HEK293 (cell line): ENCODE results near the gene UBXN6.

ENCODE experiments used
- CTCF ChIA-PET: fragments of 350-600 bp; formaldehyde crosslinking; extraction: SDS; loops from one replicate; lab custom pipeline; 2021; ENCODE audit warnings: antibody characterized with exemption; lab: Yijun Ruan, JAX
- POLR2A ChIA-PET: fragments of 300-600 bp; formaldehyde crosslinking; extraction: SDS; loops from one replicate; lab custom pipeline; 2020; ENCODE audit warnings: antibody characterized with exemption, inconsistent platforms; lab: Yijun Ruan, JAX
- H3K27ac ChIP-seq: fragments of 200-500 bp; sonication (Bioruptor generic); 2 replicates; pipeline ENCODE4 v1.5.1; 2014; ENCODE audit warnings: low read depth, low read length, control low read depth, inconsistent platforms; ENCODE audit errors: extremely low read depth
- H3K36me3 ChIP-seq, 2 experiments: fragments of 200-500 bp in 1 of 2; sonication (Bioruptor generic) in 1 of 2; 1 replicate in 1 of 2; 2 replicates in 1 of 2; pipeline ENCODE4 v1.5.1; 2014 to 2017; ENCODE audit warnings: inconsistent platforms in 2 of 2, low read length in 2 of 2; ENCODE audit not compliant: control insufficient read depth in 2 of 2, insufficient read depth in 1 of 2
- H3K4me1 ChIP-seq: fragments of 200-500 bp; sonication (Bioruptor generic); 2 replicates; pipeline ENCODE4 v1.5.1; 2014; ENCODE audit warnings: mild to moderate bottlenecking, low read length, inconsistent platforms; ENCODE audit not compliant: control insufficient read depth, insufficient read depth
- H3K4me3 ChIP-seq: 2 replicates; pipeline ENCODE4 v1.5.1; 2011; ENCODE audit warnings: low read depth, mild to moderate bottlenecking, control low read depth, low read length, moderate library complexity
- H3K9me3 ChIP-seq: fragments of 200-500 bp; sonication (Bioruptor generic); 2 replicates; pipeline ENCODE4 v1.5.1; 2014; ENCODE audit warnings: low read depth, low read length, inconsistent platforms; ENCODE audit not compliant: control insufficient read depth, insufficient read depth
- GFI1B ChIP-seq: fragments of 450-650 bp; formaldehyde crosslinking; IDR thresholded peaks from 2 replicates; pipeline ENCODE4 v1.5.1; 2016; ENCODE audit warnings: missing biosample characterization, missing genetic modification characterization
- GLI2 ChIP-seq: fragments of 450-650 bp; formaldehyde crosslinking; IDR thresholded peaks from 2 replicates; pipeline ENCODE4; 2017; ENCODE audit warnings: missing biosample characterization, missing genetic modification characterization, low read depth, borderline replicate concordance
- KLF10 ChIP-seq: fragments of 450-650 bp; IDR thresholded peaks from 2 replicates; pipeline ENCODE4 v1.5.1; 2018; ENCODE audit warnings: missing biosample characterization, mild to moderate bottlenecking, missing genetic modification characterization
- KLF8 ChIP-seq: fragments of 450-650 bp; formaldehyde crosslinking; IDR thresholded peaks from 2 replicates; pipeline ENCODE4 v1.5.1; 2016; ENCODE audit warnings: missing biosample characterization, missing genetic modification characterization
- PRDM1 ChIP-seq: fragments of 450-650 bp; formaldehyde crosslinking; IDR thresholded peaks from 2 replicates; pipeline ENCODE4; 2016; ENCODE audit warnings: missing biosample characterization, missing genetic modification characterization
- SCRT1 ChIP-seq: fragments of 450-650 bp; formaldehyde crosslinking; IDR thresholded peaks from 2 replicates; pipeline ENCODE4 v1.5.1; 2016; ENCODE audit warnings: missing biosample characterization, missing genetic modification characterization, borderline replicate concordance
- SCRT2 ChIP-seq: fragments of 450-650 bp; formaldehyde crosslinking; IDR thresholded peaks from 2 replicates; pipeline ENCODE4 v1.5.1; 2016; ENCODE audit warnings: missing biosample characterization, missing genetic modification characterization
- SP3 ChIP-seq: fragments of 450-650 bp; formaldehyde crosslinking; IDR thresholded peaks from 2 replicates; pipeline ENCODE4 v1.5.1; 2016; ENCODE audit warnings: missing biosample characterization, missing genetic modification characterization
- ZNF10 ChIP-seq: fragments of 450-650 bp; formaldehyde crosslinking; IDR thresholded peaks from 2 replicates; pipeline ENCODE4 v1.5.1; 2017; ENCODE audit warnings: missing biosample characterization, missing genetic modification characterization
- ZNF140 ChIP-seq: fragments of 450-650 bp; formaldehyde crosslinking; IDR thresholded peaks from 2 replicates; pipeline ENCODE4 v1.5.1; 2016; ENCODE audit warnings: missing biosample characterization, missing genetic modification characterization
- ZNF174 ChIP-seq: fragments of 450-650 bp; formaldehyde crosslinking; IDR thresholded peaks from 2 replicates; pipeline ENCODE4 v1.5.0; 2017; ENCODE audit warnings: missing biosample characterization, mild to moderate bottlenecking, missing genetic modification characterization
- ZNF211 ChIP-seq: fragments of 450-650 bp; formaldehyde crosslinking; IDR thresholded peaks from 2 replicates; pipeline ENCODE4 v1.5.1; 2016; ENCODE audit warnings: low read depth, missing biosample characterization, missing genetic modification characterization
- ZNF37A ChIP-seq: fragments of 450-650 bp; IDR thresholded peaks from 2 replicates; pipeline ENCODE4 v1.5.1; 2018; ENCODE audit warnings: missing biosample characterization, missing genetic modification characterization
- ZNF391 ChIP-seq: fragments of 450-650 bp; formaldehyde crosslinking; IDR thresholded peaks from 2 replicates; pipeline ENCODE4 v1.5.1; 2016; ENCODE audit warnings: low read depth, missing biosample characterization, missing genetic modification characterization, borderline replicate concordance
- ZNF514 ChIP-seq: fragments of 450-650 bp; formaldehyde crosslinking; IDR thresholded peaks from 2 replicates; pipeline ENCODE4 v1.5.1; 2016; ENCODE audit warnings: missing biosample characterization, missing genetic modification characterization
- ZNF623 ChIP-seq: fragments of 450-650 bp; formaldehyde crosslinking; IDR thresholded peaks from 2 replicates; pipeline ENCODE4 v1.5.1; 2016; ENCODE audit warnings: missing biosample characterization, missing genetic modification characterization
- ZNF792 ChIP-seq: fragments of 450-650 bp; formaldehyde crosslinking; IDR thresholded peaks from 2 replicates; pipeline ENCODE4 v1.5.1; 2016; ENCODE audit warnings: missing biosample characterization, missing genetic modification characterization
- TF ChIP-seq, protein P1 (sequence below): fragments of 450-650 bp; formaldehyde crosslinking; IDR thresholded peaks from 2 replicates; pipeline ENCODE4 v1.5.1; 2017; ENCODE audit warnings: missing biosample characterization, missing genetic modification characterization
- TF ChIP-seq, protein P2 (sequence below): fragments of 450-650 bp; formaldehyde crosslinking; IDR thresholded peaks from 2 replicates; pipeline ENCODE4 v1.5.1; 2016; ENCODE audit warnings: missing biosample characterization, missing genetic modification characterization
- TF ChIP-seq, protein P3 (sequence below): fragments of 450-650 bp; formaldehyde crosslinking; IDR thresholded peaks from 2 replicates; pipeline ENCODE4 v1.5.1; 2016; ENCODE audit warnings: missing biosample characterization, missing genetic modification characterization

Gene UBXN6

DNA sequence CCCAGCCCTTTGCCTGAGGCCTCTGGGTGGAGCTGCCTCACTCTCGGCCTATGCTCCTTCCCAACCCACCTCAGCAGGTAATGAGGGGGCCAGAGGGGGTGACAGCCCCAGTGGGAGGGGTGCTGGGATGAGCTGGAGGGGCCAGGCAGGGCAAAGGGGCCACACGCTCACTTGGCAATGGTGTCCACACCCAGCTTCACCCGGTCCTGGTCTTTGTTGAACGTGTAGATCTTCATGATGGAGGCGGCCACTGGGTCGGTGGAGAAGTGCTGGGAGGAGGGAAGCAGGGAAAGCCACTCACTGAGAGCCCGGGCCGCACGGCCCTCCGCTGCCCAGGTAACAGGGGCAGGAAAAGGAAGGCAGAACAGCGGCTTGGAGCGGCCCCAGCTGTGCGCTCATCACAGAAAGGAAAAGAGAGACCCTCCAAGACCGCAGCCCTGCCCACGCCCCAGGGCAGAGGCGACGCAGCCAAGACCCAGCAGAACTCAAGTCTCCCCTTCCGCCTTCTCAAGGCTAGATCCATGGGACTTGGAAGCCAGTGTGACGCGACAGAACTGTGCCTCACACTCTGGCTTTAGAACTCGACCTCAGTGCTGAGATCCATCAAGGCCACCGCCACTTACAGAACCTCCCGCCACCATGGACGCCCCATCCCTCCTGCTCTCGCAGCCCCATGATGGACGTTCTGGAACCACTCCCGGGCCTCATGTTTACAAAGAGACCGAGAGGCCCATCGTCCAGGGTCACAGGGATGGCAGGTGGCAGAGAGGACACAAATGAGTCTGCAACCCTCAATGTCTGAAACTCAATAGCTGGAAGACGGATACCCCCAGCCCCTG lies 9.2 kb downstream of the UBXN6 start:
- ChIA-PET POLR2A (interaction anchor here (2.6 kb wide), 1 partner anchor 9 kb away, joined by 9 read pairs; no protein-coding TSS in a partner anchor), CTCF (interaction anchor here (0.6 kb wide), 1 partner anchor 10 kb away, joined by 3 read pairs; no protein-coding TSS in a partner anchor)
- no peak overlapping the region for H3K4me3 ChIP-seq
- H3K4me1 ChIP-seq: no peaks in the 10 kb centered on the region
- no peaks in the 10 kb centered on the region for H3K9me3 ChIP-seq
- TF ChIP-seq ZNF792 (tag by site-specific recombination) (no peak), GLI2 (tag by site-specific recombination) (no peak), KLF10 (no peak), ZNF174 (tag by site-specific recombination) (no peak), PRDM1 (tag by site-specific recombination) (no peak), SCRT1 (no peak), ZNF623 (tag by site-specific recombination) (no peak), ZNF37A (tag by site-specific recombination) (no peak), ZNF514 (tag by site-specific recombination) (no peak), KLF8 (no peak), ZNF140 (no peak), ZNF211 (tag by site-specific recombination) (no peak), GFI1B (tag by site-specific recombination) (no peak), SCRT2 (tag by site-specific recombination) (no peak), ZNF10 (tag by site-specific recombination) (no peak), SP3 (tag by site-specific recombination) (no peak), ZNF391 (tag by site-specific recombination) (no peak)
- TF ChIP-seq, protein P1, sequence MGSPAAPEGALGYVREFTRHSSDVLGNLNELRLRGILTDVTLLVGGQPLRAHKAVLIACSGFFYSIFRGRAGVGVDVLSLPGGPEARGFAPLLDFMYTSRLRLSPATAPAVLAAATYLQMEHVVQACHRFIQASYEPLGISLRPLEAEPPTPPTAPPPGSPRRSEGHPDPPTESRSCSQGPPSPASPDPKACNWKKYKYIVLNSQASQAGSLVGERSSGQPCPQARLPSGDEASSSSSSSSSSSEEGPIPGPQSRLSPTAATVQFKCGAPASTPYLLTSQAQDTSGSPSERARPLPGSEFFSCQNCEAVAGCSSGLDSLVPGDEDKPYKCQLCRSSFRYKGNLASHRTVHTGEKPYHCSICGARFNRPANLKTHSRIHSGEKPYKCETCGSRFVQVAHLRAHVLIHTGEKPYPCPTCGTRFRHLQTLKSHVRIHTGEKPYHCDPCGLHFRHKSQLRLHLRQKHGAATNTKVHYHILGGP: no peak
- TF ChIP-seq, protein P2, sequence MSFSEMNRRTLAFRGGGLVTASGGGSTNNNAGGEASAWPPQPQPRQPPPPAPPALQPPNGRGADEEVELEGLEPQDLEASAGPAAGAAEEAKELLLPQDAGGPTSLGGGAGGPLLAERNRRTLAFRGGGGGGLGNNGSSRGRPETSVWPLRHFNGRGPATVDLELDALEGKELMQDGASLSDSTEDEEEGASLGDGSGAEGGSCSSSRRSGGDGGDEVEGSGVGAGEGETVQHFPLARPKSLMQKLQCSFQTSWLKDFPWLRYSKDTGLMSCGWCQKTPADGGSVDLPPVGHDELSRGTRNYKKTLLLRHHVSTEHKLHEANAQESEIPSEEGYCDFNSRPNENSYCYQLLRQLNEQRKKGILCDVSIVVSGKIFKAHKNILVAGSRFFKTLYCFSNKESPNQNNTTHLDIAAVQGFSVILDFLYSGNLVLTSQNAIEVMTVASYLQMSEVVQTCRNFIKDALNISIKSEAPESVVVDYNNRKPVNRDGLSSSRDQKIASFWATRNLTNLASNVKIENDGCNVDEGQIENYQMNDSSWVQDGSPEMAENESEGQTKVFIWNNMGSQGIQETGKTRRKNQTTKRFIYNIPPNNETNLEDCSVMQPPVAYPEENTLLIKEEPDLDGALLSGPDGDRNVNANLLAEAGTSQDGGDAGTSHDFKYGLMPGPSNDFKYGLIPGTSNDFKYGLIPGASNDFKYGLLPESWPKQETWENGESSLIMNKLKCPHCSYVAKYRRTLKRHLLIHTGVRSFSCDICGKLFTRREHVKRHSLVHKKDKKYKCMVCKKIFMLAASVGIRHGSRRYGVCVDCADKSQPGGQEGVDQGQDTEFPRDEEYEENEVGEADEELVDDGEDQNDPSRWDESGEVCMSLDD: no peak
- TF ChIP-seq, protein P3, sequence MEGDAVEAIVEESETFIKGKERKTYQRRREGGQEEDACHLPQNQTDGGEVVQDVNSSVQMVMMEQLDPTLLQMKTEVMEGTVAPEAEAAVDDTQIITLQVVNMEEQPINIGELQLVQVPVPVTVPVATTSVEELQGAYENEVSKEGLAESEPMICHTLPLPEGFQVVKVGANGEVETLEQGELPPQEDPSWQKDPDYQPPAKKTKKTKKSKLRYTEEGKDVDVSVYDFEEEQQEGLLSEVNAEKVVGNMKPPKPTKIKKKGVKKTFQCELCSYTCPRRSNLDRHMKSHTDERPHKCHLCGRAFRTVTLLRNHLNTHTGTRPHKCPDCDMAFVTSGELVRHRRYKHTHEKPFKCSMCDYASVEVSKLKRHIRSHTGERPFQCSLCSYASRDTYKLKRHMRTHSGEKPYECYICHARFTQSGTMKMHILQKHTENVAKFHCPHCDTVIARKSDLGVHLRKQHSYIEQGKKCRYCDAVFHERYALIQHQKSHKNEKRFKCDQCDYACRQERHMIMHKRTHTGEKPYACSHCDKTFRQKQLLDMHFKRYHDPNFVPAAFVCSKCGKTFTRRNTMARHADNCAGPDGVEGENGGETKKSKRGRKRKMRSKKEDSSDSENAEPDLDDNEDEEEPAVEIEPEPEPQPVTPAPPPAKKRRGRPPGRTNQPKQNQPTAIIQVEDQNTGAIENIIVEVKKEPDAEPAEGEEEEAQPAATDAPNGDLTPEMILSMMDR (tag by site-specific recombination): no peak
- H3K36me3 ChIP-seq: peaks cover 21 to 93% of the 10 kb centered on the region in 2 experiments
- H3K27ac ChIP-seq: no peak overlapping the region
